ENCODE data around the gene PPHLN1. TPM values are rescaled to one million over a fixed set of nuclear protein-coding genes. Genes with fewer than 3 reads are reported as not detected.

Gene PPHLN1
- total RNA-seq, 2 experiments from 2014 or later, result 100 to 105 TPM

- H3K27ac Mint-ChIP-seq, result no peak overlapping the region
- no peaks in the 10 kb centered on the region for H3K4me1 ChIP-seq (ENCODE audit: insufficient read depth, low read length)
- ChIA-PET CTCF (no interaction called here), POLR2A (no interaction called here)
- H3K36me3 ChIP-seq (ENCODE audit: insufficient read depth, low read length), result no peaks in the 10 kb centered on the region
- TF ChIP-seq, protein P1, sequence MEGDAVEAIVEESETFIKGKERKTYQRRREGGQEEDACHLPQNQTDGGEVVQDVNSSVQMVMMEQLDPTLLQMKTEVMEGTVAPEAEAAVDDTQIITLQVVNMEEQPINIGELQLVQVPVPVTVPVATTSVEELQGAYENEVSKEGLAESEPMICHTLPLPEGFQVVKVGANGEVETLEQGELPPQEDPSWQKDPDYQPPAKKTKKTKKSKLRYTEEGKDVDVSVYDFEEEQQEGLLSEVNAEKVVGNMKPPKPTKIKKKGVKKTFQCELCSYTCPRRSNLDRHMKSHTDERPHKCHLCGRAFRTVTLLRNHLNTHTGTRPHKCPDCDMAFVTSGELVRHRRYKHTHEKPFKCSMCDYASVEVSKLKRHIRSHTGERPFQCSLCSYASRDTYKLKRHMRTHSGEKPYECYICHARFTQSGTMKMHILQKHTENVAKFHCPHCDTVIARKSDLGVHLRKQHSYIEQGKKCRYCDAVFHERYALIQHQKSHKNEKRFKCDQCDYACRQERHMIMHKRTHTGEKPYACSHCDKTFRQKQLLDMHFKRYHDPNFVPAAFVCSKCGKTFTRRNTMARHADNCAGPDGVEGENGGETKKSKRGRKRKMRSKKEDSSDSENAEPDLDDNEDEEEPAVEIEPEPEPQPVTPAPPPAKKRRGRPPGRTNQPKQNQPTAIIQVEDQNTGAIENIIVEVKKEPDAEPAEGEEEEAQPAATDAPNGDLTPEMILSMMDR (IDR thresholded peaks at IDR 0.05), result no peak
- no peaks in the 10 kb centered on the region for H3K36me3 Mint-ChIP-seq (ENCODE audit: low read depth)
- H3K9me3 ChIP-seq (ENCODE audit: control insufficient read depth in 1 of 2, insufficient read depth in 1 of 2, low read length in 2 of 2), result no peaks in the 10 kb centered on the region
- no peaks in the 10 kb centered on the region for H3K4me1 Mint-ChIP-seq (ENCODE audit: low read depth)
- intact Hi-C loops (cut with DNase I, micrococcal nuclease), result no loop called here
- DNase-seq (no peak), ATAC-seq (ENCODE audit: poor library complexity) (no peak)
- H3K27me3 Mint-ChIP-seq, result peaks cover 49% of the 10 kb centered on the region
- H3K27me3 ChIP-seq (ENCODE audit: control insufficient read depth in 1 of 2, insufficient read depth in 2 of 2, low read length in 2 of 2), result peaks cover 5 to 21% of the 10 kb centered on the region in 2 experiments
- no peak overlapping the region for H3K27ac ChIP-seq (ENCODE audit: low read depth in 1 of 2, low read length in 2 of 2)
- no peaks in the 10 kb centered on the region for H3K9me3 Mint-ChIP-seq
- H3K4me3 ChIP-seq (ENCODE audit: low read length), result no peak overlapping the region
- H3K4me3 Mint-ChIP-seq, result no peak overlapping the region
These were observed 164.4 kb downstream of the PPHLN1 start for GRCh38 chr12:42490261-42490842.

Small RNA genes within 50 kb of the gene (microRNA-seq; reads per million reads assigned to microRNA genes)
- gene MIR7851 (ENCODE audit: borderline microRNAs expressed, borderline replicate concordance), result not detected

Other genes starting within 250 kb of the PPHLN1 start
- 1 to 10 TPM; 8.0 to 8.2 TPM for gene GXYLT1, start 181.3 kb upstream of the PPHLN1 start, total RNA-seq
- gene YAF2, start 87.9 kb upstream of the PPHLN1 start, total RNA-seq, result 10 to 100 TPM; 53.6 to 54.7 TPM
- 10 to 100 TPM; 30.3 to 31.4 TPM for gene ZCRB1, start 73 bp upstream of the PPHLN1 start, total RNA-seq

Data from CD4-positive, alpha-beta T cell (primary cell).